HepG2 (cell line): ENCODE results near the gene TIFAB. TPM values are rescaled to one million over a fixed set of nuclear protein-coding genes. Genes with fewer than 3 reads are reported as not detected.

ENCODE experiments used
- ATAC-seq: fragments of 200-7000 bp; cut with Tn5 transposase; 3 replicates; pipeline ENCODE4 v1.9.1; 2020; ENCODE audit warnings: mild to moderate bottlenecking, moderate library complexity
- BruUV-seq: library from RNA; stranded (reverse); fragments of 400-500 nt; replicated peaks from 2 replicates; lab custom pipeline; 2021; lab: Mats Ljungman, UMichigan
- CTCF ChIA-PET: fragments of 300-600 bp; formaldehyde crosslinking; extraction: SDS; loops from one replicate; lab custom pipeline; 2021; ENCODE audit warnings: low total read pairs, inconsistent platforms, low intra/inter-chr PET ratio; lab: Yijun Ruan, JAX
- POLR2A ChIA-PET: fragments of 350-600 bp; sonication (Branson Sonifier 250); formaldehyde crosslinking; loops from one replicate; lab custom pipeline; 2020; ENCODE audit warnings: antibody characterized with exemption, inconsistent platforms; lab: Yijun Ruan, JAX
- DNase-seq: peaks from one replicate; pipeline ENCODE4 v3.0.0-alpha.2; 2015; ENCODE audit warnings: low spot score
- FAIRE-seq: peaks from 3 replicates; lab custom pipeline; 2011; peaks lifted over from hg19 to GRCh38; lab: Jason Lieb, UNC
- H2AFZ ChIP-seq: one replicate; pipeline ENCODE4 v1.6.1; 2011; ENCODE audit warnings: low read length, inconsistent platforms
- H3K27ac ChIP-seq: fragments of 300-600 bp; 3 replicates; pipeline ENCODE4 v1.8.0; 2011; ENCODE audit warnings: mixed run types, mild to moderate bottlenecking, mixed read lengths, low read length, inconsistent platforms; ENCODE audit not compliant: insufficient read depth; ENCODE audit errors: extremely low read length
- H3K27me3 ChIP-seq, 2 experiments: fragments of 200-600 bp in 1 of 2; 2 replicates in 1 of 2; 3 replicates in 1 of 2; pipeline versions ENCODE4 v1.6.0 to v1.8.0; 2011; ENCODE audit warnings: low read length in 2 of 2, mild to moderate bottlenecking in 2 of 2, moderate library complexity in 2 of 2, inconsistent platforms in 1 of 2; ENCODE audit not compliant: insufficient read depth in 2 of 2, control insufficient read depth in 1 of 2
- H3K36me3 ChIP-seq, 2 experiments: fragments of 200-600 bp in 1 of 2; replicated peaks in 1 of 2; 2 replicates in 1 of 2; 3 replicates in 1 of 2; pipeline versions ENCODE4 v1.5.1 to v1.8.0; 2011; ENCODE audit warnings: low read length in 2 of 2, inconsistent platforms in 1 of 2; ENCODE audit not compliant: insufficient read depth in 2 of 2, control insufficient read depth in 1 of 2
- H3K4me1 ChIP-seq: 2 replicates; pipeline ENCODE4 v1.5.1; 2012; ENCODE audit warnings: low read length, inconsistent platforms; ENCODE audit not compliant: insufficient read depth
- H3K4me2 ChIP-seq: 2 replicates; pipeline ENCODE4 v1.6.0; 2011; ENCODE audit warnings: low read depth, low read length, inconsistent platforms
- H3K4me3 ChIP-seq, 3 experiments: fragments of 200-600 bp in 1 of 3; sonication (generic), shearing (Covaris generic) in 1 of 3; replicated peaks in 1 of 3; 2 replicates each; pipeline ENCODE4 v1.5.1; 2011 to 2016; ENCODE audit warnings: low read length in 3 of 3, inconsistent platforms in 2 of 3, low read depth in 2 of 3, mild to moderate bottlenecking in 2 of 3, control low read depth in 1 of 3, mixed read lengths in 1 of 3; ENCODE audit not compliant: insufficient read depth in 1 of 3
- H3K79me2 ChIP-seq: one replicate; pipeline ENCODE4 v1.6.1; 2011; ENCODE audit warnings: low read length, inconsistent platforms; ENCODE audit not compliant: insufficient read depth
- H3K9ac ChIP-seq: 2 replicates; pipeline ENCODE4 v1.6.0; 2011; ENCODE audit warnings: mild to moderate bottlenecking, low read depth, low read length, inconsistent platforms; ENCODE audit not compliant: insufficient read depth
- H3K9me3 ChIP-seq: 2 replicates; pipeline ENCODE4 v1.5.1; 2012; ENCODE audit warnings: mild to moderate bottlenecking, low read length
- H4K20me1 ChIP-seq: 2 replicates; pipeline ENCODE4 v1.6.0; 2011; ENCODE audit warnings: inconsistent platforms, mild to moderate bottlenecking, low read length, moderate library complexity; ENCODE audit not compliant: insufficient read depth
- CHCHD3 ChIP-seq: sonication (generic); formaldehyde crosslinking; IDR thresholded peaks from 2 replicates; pipeline ENCODE4 v1.8.0; 2022; ENCODE audit warnings: mild to moderate bottlenecking, missing genetic modification reagents, moderate library complexity
- ELF1 ChIP-seq: sonication (generic); formaldehyde crosslinking; IDR thresholded peaks from 2 replicates; pipeline ENCODE4 v1.4.0; 2020; ENCODE audit warnings: missing genetic modification reagents
- KIAA2018 ChIP-seq: sonication (generic); formaldehyde crosslinking; IDR thresholded peaks from 2 replicates; pipeline ENCODE4 v1.5.0; 2020; ENCODE audit warnings: mild to moderate bottlenecking, missing genetic modification reagents, borderline replicate concordance
- MYPOP ChIP-seq: sonication (generic); formaldehyde crosslinking; IDR thresholded peaks from 2 replicates; pipeline ENCODE4 v1.8.1; 2023; ENCODE audit warnings: mild to moderate bottlenecking, moderate library complexity, missing genetic modification reagents
- NCOR1 ChIP-seq: fragments of 200-600 bp; sonication (generic); IDR thresholded peaks from 2 replicates; pipeline ENCODE4 v1.7.0; 2017; ENCODE audit warnings: antibody characterized with exemption, low read length, borderline replicate concordance
- PLRG1 ChIP-seq: fragments of 450-650 bp; conservative IDR thresholded peaks from 2 replicates; pipeline ENCODE4 v1.6.1; 2016
- SP140L ChIP-seq: sonication (generic); formaldehyde crosslinking; IDR thresholded peaks from 2 replicates; pipeline ENCODE4 v1.4.0; 2020; ENCODE audit warnings: missing genetic modification reagents, borderline replicate concordance
- STAT6 ChIP-seq: sonication (generic); formaldehyde crosslinking; IDR thresholded peaks from 2 replicates; pipeline ENCODE4 v1.4.0; 2020; ENCODE audit warnings: missing genetic modification reagents, mild to moderate bottlenecking, borderline replicate concordance
- TAF15 ChIP-seq: fragments of 200-400 bp; formaldehyde crosslinking; IDR thresholded peaks from one replicate; pipeline ENCODE4 v1.6.1; 2018; ENCODE audit warnings: mild to moderate bottlenecking, low read depth, low read length; ENCODE audit not compliant: poor library complexity, severe bottlenecking
- ZFP36L1 ChIP-seq: sonication (generic); formaldehyde crosslinking; IDR thresholded peaks from 2 replicates; pipeline ENCODE4 v1.8.0; 2022; ENCODE audit warnings: mild to moderate bottlenecking, missing genetic modification reagents, moderate library complexity
- ZNF33B ChIP-seq: sonication (generic); formaldehyde crosslinking; IDR thresholded peaks from 2 replicates; pipeline ENCODE4 v1.5.1; 2020; ENCODE audit warnings: mild to moderate bottlenecking, missing genetic modification reagents
- ZNF430 ChIP-seq: sonication (generic); formaldehyde crosslinking; IDR thresholded peaks from 2 replicates; pipeline ENCODE4 v1.9.0; 2021; ENCODE audit warnings: mild to moderate bottlenecking, missing genetic modification reagents
- ZNF580 ChIP-seq: IDR thresholded peaks from 2 replicates; pipeline ENCODE4 v1.6.1; 2016; ENCODE audit warnings: low read depth, borderline replicate concordance
- WGBS: methylation state at CpG from one replicate; pipeline ENCODE4 v1.1.6; 2017; ENCODE audit warnings: low lambda C conversion rate; 5-methylcytosine and 5-hydroxymethylcytosine counted together
- in situ Hi-C: cut with HindIII; loops from 2 replicates; pipeline ENCODE4 v1.10.0; 2017; ENCODE audit warnings: low pct_unique_long_range_greater_than_20kb; ENCODE audit not compliant: extremely low pct_ligation_motif_present
- intact Hi-C: fragments of 100-400 bp; cut with micrococcal nuclease; formaldehyde crosslinking; loops from one replicate; pipeline ENCODE4 v1.10.0; 2022; ENCODE audit not compliant: unreplicated experiment
- polyA plus RNA-seq, 8 experiments: library from polyadenylated mRNA; depleted of rRNA in 3 of 8; stranded (reverse) in 7 of 8; unstranded in 1 of 8; fragments of >200 nt; fragmentation: Illumina TruSeq in 4 of 8; extraction: Trizol in 4 of 8; gene quantifications; 2 replicates each; pipeline versions ENCODE4 v1.2.1 to v1.2.3, GENCODE V29; 2011 to 2016; ENCODE audit warnings: low read depth in 4 of 8, missing spikeins in 1 of 8, mixed read lengths in 1 of 8; ENCODE audit not compliant: insufficient read depth in 1 of 8
- total RNA-seq, 5 experiments: library from RNA; depleted of rRNA; stranded (reverse); fragments of >200 nt; fragmentation: Illumina TruSeq; extraction: Trizol; gene quantifications; 2 replicates each; pipeline ENCODE4 v1.2.3, GENCODE V29; 2016; ENCODE audit warnings: low read depth in 1 of 5

Gene TIFAB
- total and polyA plus RNA-seq, 2 of the 13 experiments (the other 11 are each of a cell fraction or from before 2014, with no cell fraction given), result not detected

DNA sequence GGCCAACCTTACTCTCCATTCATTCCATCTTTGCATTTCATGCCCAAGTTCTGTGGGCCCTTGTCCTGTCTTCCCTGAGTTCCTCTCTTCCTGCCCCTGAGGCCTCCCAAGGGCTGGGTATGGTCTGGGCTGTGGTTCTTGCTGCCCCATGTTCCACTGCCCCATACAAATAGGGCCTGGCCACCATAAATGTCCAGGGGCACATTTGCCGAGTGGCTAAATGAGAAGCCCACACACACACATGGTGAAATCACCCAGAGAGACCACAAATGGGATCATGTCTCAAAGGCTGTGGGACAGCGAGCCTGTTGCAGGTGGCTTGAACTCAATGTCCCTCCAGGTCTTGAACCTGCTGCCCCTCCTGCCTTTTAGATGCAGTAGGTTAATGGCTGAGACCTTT, 1.2 kb downstream of the TIFAB start:
- Histone ChIP-seq H4K20me1 (no peaks in the 10 kb centered on the region), H3K27ac (no peak overlapping the region), H3K9ac (no peak overlapping the region), H3K36me3 (no peaks in the 10 kb centered on the region), H3K27me3 (peaks cover 5 to 27% of the 10 kb centered on the region in 2 experiments; a peak in 4 of 5 replicates), H3K79me2 (no peaks in the 10 kb centered on the region), H3K4me2 (no peak overlapping the region), H3K4me1 (no peaks in the 10 kb centered on the region), H3K4me3 (no peak overlapping the region), H2AFZ (no peak overlapping the region), H3K9me3 (no peaks in the 10 kb centered on the region)
- ChIA-PET POLR2A (no interaction called here), CTCF (no interaction called here)
- in situ Hi-C loops, result loop anchor here (25.0 kb wide), 1 partner anchor 286 kb away; no protein-coding TSS in a partner anchor
- no CpG with 5 or more reads among the region's 2 CpGs for WGBS
- DNase-seq (no peak), FAIRE-seq (no peak), ATAC-seq (no peak)
- BruUV-seq, result no TSS peak
- intact Hi-C loops, result no loop called here
- TF ChIP-seq NCOR1 (no peak), SP140L (no peak), ELF1 (CRISPR knock-in tag) (no peak), ZNF430 (no peak), ZNF580 (CRISPR knock-in tag) (no peak), KIAA2018 (CRISPR knock-in tag) (no peak), MYPOP (CRISPR knock-in tag) (no peak), TAF15 (no peak), PLRG1 (no peak), STAT6 (no peak), CHCHD3 (CRISPR knock-in tag) (no peak), ZNF33B (CRISPR knock-in tag) (no peak), ZFP36L1 (CRISPR knock-in tag) (no peak)
